Sigmoid colon (tissue), 7 donors: ENCODE data around the gene MCEE. TPM values are rescaled to one million over a fixed set of nuclear protein-coding genes. Genes with fewer than 3 reads are reported as not detected.
A peak's percentile ranks its signal among the peaks of the same experiment; 100 is the strongest.
"Not testable (repeated sequence)": the region's sequence is repeated elsewhere in the genome, so short reads cannot be mapped to it uniquely, and the experiment has no call there.

ENCODE experiments used
- DNase-seq: peaks from one replicate; pipeline ENCODE4 v3.0.0-alpha.2; 2019
- H3K27ac ChIP-seq, 4 donors: fragments of 200-600 bp; sonication (generic); one replicate each; pipeline ENCODE4 v1.5.1; 2016 to 2019; ENCODE audit warnings: mild to moderate bottlenecking in 1 of 4
- H3K27me3 ChIP-seq, 3 donors: fragments of 200-600 bp; sonication (generic); one replicate each; pipeline ENCODE4 v1.5.1; 2019; ENCODE audit warnings: mild to moderate bottlenecking in 1 of 3
- H3K36me3 ChIP-seq, 4 donors: fragments of 200-600 bp; sonication (generic); one replicate each; pipeline ENCODE4 v1.5.1; 2016 to 2019
- H3K4me1 ChIP-seq, 4 donors: fragments of 200-600 bp; sonication (generic); one replicate each; pipeline ENCODE4 v1.5.1; 2017 to 2019
- H3K4me3 ChIP-seq, 4 donors: fragments of 200-600 bp; sonication (generic); one replicate each; pipeline ENCODE4 v1.5.1; 2017 to 2019; ENCODE audit warnings: mild to moderate bottlenecking in 2 of 4, moderate library complexity in 1 of 4
- H3K9me3 ChIP-seq, 4 donors: fragments of 200-600 bp in 3 of 4; sonication (generic) in 3 of 4; one replicate each; pipeline versions ENCODE4 v1.5.1 to v1.6.1; 2013 to 2019
- POLR2A ChIP-seq, 2 donors: fragments of 450-650 bp; IDR thresholded peaks; one replicate each; pipeline ENCODE4 v1.6.1; 2016; ENCODE audit warnings: antibody characterized with exemption in 2 of 2, mild to moderate bottlenecking in 2 of 2, moderate library complexity in 2 of 2
- POLR2AphosphoS5 ChIP-seq, 4 donors: sonication (generic); formaldehyde crosslinking; IDR thresholded peaks; one replicate each; pipeline ENCODE4 v1.6.1; 2017; ENCODE audit warnings: antibody characterized with exemption in 4 of 4
- WGBS, 2 donors: extraction: QIAGEN DNeasy Blood & Tissue Kit; methylation state at CpG; one replicate each; pipeline ENCODE4 v1.1.7; 2013; 5-methylcytosine and 5-hydroxymethylcytosine counted together
- intact Hi-C: fragments of 100-400 bp; cut with DNase I; formaldehyde crosslinking; loops from one replicate; pipeline ENCODE4 v1.15.1; 2023
- polyA plus RNA-seq, 3 donors: library from polyadenylated mRNA; stranded (reverse); fragments of 200-250 nt; gene quantifications; one replicate each; pipeline ENCODE4 v1.2.3, GENCODE V29; 2013
- total RNA-seq, 4 donors: library from RNA; depleted of rRNA; stranded (reverse); fragments of >200 nt; gene quantifications; one replicate each; pipeline ENCODE4 v1.1.0, GENCODE V29; 2016
- TF ChIP-seq, protein P1 (sequence below), 4 experiments: fragments of 450-650 bp in 3 of 4; fragments of 200-600 bp in 1 of 4; IDR thresholded peaks; one replicate each; pipeline ENCODE4 v1.5.1; 2016 to 2019; ENCODE audit warnings: antibody characterized with exemption in 4 of 4, mild to moderate bottlenecking in 3 of 4, moderate library complexity in 2 of 4
- donor health status: healthy with polysubstance abuse.
- donor health status: Bipolar disorder and iron deficiency.
- donor health status: healthy.

MCEE gene
- total and polyA plus RNA-seq, 7 donors, result 8.1 to 46.2 (median 18.8) TPM

DNA sequence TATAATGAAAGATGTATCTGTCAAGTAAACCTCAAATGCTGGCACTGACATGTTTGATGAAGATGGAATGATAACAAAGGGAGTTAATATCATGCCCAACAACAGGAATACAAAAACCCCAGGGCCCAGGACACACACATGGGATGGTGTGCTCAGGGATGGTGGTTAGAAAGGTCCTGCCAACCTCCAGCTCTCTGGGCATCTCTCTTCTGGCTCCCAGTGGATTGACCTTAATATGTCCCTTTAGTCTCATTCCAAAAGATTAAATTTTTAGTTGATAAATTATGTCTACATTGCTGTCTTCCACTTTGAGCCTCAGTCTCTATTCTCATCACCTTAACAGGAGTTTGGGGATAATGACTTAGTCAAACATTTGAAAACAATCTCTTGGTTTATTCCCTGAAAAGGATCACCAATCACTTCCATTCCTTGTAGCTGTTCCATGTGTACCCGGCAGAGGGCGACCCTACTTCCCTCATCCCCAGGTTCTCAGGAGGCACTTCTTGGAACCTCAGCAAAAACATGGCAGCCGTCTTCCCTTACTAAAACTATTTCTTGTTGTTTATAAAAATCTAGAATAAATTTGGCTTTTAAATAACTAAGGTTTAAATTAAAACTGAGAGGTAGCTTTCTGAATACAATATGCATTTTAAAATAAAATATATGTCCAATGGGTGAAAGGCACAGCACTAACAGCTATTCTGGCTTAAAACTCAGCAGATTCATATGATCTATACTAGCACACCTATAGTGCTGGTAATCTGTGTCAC is 29.6 kb downstream of the MCEE start:
- no peaks in the 10 kb centered on the region for H3K4me1 ChIP-seq
- no peaks in the 10 kb centered on the region for H3K36me3 ChIP-seq
- intact Hi-C loops, result no loop called here
- no peak overlapping the region for H3K27ac ChIP-seq
- H3K9me3 ChIP-seq, result no peaks in the 10 kb centered on the region
- H3K4me3 ChIP-seq, result no peak overlapping the region
- DNase-seq, result no peak
- TF ChIP-seq POLR2AphosphoS5 (IDR thresholded peaks at IDR 0.05) (no peak), POLR2A (IDR thresholded peaks at IDR 0.05) (no peak)
- TF ChIP-seq, protein P1, sequence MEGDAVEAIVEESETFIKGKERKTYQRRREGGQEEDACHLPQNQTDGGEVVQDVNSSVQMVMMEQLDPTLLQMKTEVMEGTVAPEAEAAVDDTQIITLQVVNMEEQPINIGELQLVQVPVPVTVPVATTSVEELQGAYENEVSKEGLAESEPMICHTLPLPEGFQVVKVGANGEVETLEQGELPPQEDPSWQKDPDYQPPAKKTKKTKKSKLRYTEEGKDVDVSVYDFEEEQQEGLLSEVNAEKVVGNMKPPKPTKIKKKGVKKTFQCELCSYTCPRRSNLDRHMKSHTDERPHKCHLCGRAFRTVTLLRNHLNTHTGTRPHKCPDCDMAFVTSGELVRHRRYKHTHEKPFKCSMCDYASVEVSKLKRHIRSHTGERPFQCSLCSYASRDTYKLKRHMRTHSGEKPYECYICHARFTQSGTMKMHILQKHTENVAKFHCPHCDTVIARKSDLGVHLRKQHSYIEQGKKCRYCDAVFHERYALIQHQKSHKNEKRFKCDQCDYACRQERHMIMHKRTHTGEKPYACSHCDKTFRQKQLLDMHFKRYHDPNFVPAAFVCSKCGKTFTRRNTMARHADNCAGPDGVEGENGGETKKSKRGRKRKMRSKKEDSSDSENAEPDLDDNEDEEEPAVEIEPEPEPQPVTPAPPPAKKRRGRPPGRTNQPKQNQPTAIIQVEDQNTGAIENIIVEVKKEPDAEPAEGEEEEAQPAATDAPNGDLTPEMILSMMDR (IDR thresholded peaks at IDR 0.05), result peak in 3 of 4 experiments; percentile 48 to 58 (median 49)
- 2 to 9% methylated on average over 3 of the region's 3 CpGs for WGBS, 2 donors
- H3K27me3 ChIP-seq, result no peaks in the 10 kb centered on the region

DNA sequence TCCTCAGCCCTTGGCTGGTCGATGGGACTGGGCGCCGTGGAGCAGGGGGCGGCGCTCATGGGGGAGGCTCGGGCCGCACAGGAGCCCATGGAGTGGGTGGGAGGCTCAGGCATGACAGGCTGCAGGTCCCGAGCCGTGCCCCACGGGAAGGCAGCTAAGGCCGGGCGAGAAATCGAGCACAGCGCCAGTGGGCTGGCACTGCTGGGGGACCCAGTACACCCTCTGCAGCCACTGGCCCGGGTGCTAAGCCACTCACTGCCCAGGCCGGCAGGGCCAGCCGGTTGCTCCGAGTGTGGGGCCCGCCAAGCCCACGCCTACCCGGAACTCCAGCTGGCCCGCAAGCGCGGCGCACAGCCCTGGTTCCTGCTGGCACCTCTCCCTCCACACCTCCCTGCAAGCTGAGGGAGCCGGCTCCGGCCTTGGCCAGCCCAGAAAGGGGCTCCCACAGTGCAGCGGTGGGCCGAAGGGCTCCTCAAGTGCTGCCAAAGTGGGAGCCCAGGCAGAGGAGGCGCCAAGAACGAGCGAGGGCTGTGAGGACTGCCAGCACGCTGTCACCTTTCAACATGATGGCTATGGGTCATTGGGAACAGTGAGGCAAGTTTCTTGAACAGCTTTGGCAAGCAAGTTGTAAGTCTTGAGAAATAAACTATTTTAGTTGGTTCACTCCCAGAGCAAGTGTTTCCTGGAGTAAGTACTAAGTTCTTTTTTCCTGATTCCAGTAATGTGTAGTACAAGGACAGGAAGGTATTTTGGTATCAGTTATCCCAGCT is 37.4 kb downstream of the MCEE start:
- H3K27me3 ChIP-seq, result peaks cover 0 to 12% (median 0%) of the 10 kb centered on the region in 3 donors
- H3K4me1 ChIP-seq, H3K4me3 ChIP-seq, H3K27ac ChIP-seq, H3K36me3 ChIP-seq, DNase-seq, intact Hi-C loops, H3K9me3 ChIP-seq: not testable (repeated sequence)
- WGBS, 2 donors, result 91 to 96% methylated on average over 33 of the region's 33 CpGs

DNA sequence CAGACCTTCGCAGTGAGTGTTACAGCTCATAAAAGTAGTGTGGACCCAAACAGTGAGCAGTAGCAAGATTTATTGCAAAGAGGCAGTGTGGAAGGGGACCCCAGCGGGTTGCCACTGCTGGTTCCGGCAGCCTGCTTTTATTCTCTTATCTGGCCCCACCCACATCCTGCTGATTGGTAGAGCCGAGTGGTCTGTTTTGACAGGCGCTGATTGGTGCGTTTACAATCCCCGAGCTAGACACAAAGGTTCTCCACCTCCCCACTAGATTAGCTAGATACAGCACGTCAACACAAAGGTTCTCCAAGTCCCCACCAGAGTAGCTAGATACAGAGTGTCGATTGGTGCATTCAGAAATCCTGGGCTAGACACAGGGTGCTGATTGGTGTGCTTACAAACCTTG is 38.2 kb downstream of the MCEE start:
- H3K27ac ChIP-seq, intact Hi-C loops, DNase-seq, H3K4me1 ChIP-seq, H3K9me3 ChIP-seq, H3K36me3 ChIP-seq, H3K4me3 ChIP-seq: not testable (repeated sequence)
- H3K27me3 ChIP-seq, result peaks cover 0 to 12% (median 0%) of the 10 kb centered on the region in 3 donors
- 84 to 87% methylated on average over 9 of the region's 9 CpGs for WGBS, 2 donors

DNA sequence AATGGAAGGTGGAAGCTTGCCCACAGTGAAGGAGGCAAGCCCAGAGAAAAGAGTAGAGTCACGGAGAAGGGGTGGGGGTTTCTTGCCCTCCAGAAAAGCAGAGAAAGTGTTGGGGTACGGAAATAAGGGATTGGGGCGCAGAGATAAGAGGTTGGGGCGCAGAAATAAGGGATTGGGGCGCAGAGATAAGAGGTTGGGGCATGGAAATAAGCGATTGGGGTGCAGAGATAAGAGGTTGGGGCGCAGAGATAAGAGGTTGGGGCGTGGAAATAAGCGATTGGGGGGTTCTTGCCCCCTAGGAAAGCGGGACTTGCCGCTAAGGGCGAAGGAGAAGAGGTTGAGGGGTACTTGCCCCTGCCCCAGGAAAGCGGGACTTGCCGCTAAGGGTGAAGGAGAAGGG is 40.6 kb downstream of the MCEE start:
- H3K27ac ChIP-seq, result not testable (repeated sequence)

DNA sequence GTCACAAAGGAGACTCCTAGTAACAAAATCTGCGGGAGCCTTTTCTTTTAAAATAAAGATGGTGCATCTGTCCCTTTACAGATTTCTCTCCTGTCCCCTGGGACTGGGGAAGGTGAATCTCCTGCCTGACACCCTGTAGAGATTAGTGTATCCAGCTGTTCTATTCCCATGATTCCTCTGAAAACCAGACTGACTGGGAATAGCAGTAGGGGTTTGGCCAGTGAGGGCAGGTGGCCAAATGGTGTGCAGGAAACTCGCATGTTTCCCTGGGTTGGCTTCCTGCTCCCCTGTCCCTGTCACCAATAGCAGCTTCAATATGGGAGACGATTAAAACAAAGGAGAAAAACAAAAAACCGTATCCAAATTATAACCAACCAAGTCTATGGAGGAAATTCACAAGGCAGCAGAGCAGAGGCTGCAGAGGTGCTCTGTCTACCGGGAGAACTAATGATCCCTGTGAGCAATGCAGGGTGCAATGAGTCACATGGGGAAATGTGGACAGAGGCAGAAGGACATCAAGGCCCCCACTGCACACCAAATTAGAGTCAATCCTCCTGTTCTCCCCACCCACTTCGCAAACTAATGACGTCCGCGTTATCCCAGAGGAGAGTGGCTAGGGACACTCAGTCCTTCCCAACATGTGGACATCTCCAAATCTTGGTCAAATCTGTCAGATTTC is 44.6 kb downstream of the MCEE start:
- 33 to 68% methylated on average over 9 of the region's 9 CpGs for WGBS, 2 donors
- H3K4me3 ChIP-seq, H3K27ac ChIP-seq, H3K9me3 ChIP-seq, H3K36me3 ChIP-seq, H3K4me1 ChIP-seq, intact Hi-C loops: not testable (repeated sequence)
- DNase-seq, result peak; percentile 40
- H3K27me3 ChIP-seq, result peaks cover 0 to 12% (median 0%) of the 10 kb centered on the region in 3 donors

More for the DNA sequence above, 40.6 kb downstream of the MCEE start:
- H3K36me3 ChIP-seq, H3K9me3 ChIP-seq, H3K4me1 ChIP-seq, DNase-seq, intact Hi-C loops, H3K4me3 ChIP-seq: not testable (repeated sequence)
- H3K27me3 ChIP-seq, result peaks cover 0 to 12% (median 0%) of the 10 kb centered on the region in 3 donors
- 85 to 87% methylated on average over 14 of the region's 14 CpGs for WGBS, 2 donors

DNA sequence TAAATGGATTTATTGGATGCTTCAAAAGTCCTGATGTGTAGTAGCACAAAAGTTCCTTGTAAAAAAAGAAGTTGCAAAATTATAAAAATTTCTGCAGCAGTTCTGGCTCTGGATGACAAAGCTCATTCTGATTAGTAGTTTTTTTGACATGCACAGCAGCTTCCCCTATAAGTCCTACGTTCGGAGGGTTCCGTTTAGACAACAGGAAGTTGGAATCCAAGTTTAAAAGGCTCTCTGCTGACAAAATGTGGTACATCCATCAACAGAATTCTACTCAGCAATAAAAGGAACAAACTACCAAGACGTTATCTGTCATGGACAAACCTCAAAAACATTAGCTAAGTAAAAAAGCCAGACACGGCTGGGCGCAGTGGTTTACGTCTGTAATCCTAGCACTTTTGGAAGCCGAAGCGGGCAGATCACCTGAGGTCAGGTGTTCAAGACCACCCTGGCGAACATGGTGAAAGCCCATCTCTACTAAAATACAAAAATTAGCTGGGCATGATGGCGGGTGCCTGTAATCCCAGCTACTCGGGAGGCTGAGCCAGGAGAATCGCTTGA is 46.2 kb downstream of the MCEE start:
- Histone ChIP-seq H3K4me3 (peak overlapping the region in 3 of 4 donors; percentile 9 to 30 (median 26)), H3K27ac (peak overlapping the region in 2 of 4 donors; percentile 25 to 39)
- H3K9me3 ChIP-seq, H3K4me1 ChIP-seq, H3K27me3 ChIP-seq, H3K36me3 ChIP-seq, intact Hi-C loops: not testable (repeated sequence)
- WGBS, 2 donors, result 61 to 75% methylated on average over 10 of the region's 13 CpGs
- DNase-seq, result peak; percentile 60

DNA sequence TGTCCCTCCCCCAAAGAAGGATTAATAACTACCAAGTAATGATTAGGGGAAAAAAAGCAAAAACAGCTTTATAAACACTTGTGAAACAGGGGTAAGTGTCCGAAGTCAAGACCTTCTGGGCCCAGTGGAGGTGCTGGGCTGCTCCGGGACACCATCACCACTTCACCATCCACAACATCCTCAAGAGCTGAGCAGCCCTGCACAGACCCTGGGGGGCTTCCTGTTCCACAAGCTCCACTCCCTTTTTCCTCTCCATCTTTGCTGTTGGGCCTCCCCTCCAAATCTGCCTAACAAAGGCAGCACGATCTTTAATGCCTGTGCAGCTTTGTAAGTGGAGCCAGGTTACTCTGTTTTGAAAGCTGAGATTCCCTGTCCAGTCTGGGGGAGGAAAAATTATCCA is 46.7 kb downstream of the MCEE start:
- H3K4me1 ChIP-seq, H3K27me3 ChIP-seq, H3K27ac ChIP-seq, intact Hi-C loops, H3K9me3 ChIP-seq, H3K4me3 ChIP-seq, DNase-seq: not testable (repeated sequence)
- WGBS, 2 donors, result no CpG with 5 or more reads among the region's 3 CpGs
- peaks cover 0 to 15% (median 8%) of the 10 kb centered on the region in 4 donors for H3K36me3 ChIP-seq
